Spleen (tissue), 11 donors: ENCODE measurements around the gene TSSK3. TPM values are rescaled to one million over a fixed set of nuclear protein-coding genes. Genes with fewer than 3 reads are reported as not detected.

Experiments used
- DNase-seq: peaks from one replicate; pipeline ENCODE4 v3.0.0-alpha.2; 2020
- H3K27ac ChIP-seq, 8 donors: fragments of 200-600 bp; sonication (generic) in 7 of 8; 1 replicate in 4 of 8; 2 replicates in 4 of 8; pipeline versions ENCODE4 v1.5.0 to v1.8.0; 2016 to 2021; ENCODE audit warnings: inconsistent platforms in 4 of 8, mild to moderate bottlenecking in 4 of 8, moderate library complexity in 1 of 8
- H3K27me3 ChIP-seq, 7 donors: fragments of 200-600 bp; sonication (generic) in 6 of 7; replicated peaks in 1 of 7; 1 replicate in 4 of 7; 2 replicates in 3 of 7; pipeline versions ENCODE4 v1.5.0 to v1.8.0; 2016 to 2021; ENCODE audit warnings: inconsistent platforms in 3 of 7, mild to moderate bottlenecking in 1 of 7
- H3K36me3 ChIP-seq, 6 donors: fragments of 200-600 bp; sonication (generic) in 5 of 6; 1 replicate in 4 of 6; 2 replicates in 2 of 6; pipeline versions ENCODE4 v1.5.0 to v1.8.0; 2016 to 2021; ENCODE audit warnings: inconsistent platforms in 2 of 6
- H3K4me1 ChIP-seq, 6 donors: fragments of 200-600 bp; sonication (generic) in 5 of 6; 1 replicate in 3 of 6; 2 replicates in 3 of 6; pipeline versions ENCODE4 v1.5.0 to v1.8.0; 2016 to 2021; ENCODE audit warnings: inconsistent platforms in 3 of 6
- H3K4me3 ChIP-seq, 8 donors: fragments of 200-600 bp; sonication (generic) in 7 of 8; 1 replicate in 4 of 8; 2 replicates in 4 of 8; pipeline versions ENCODE4 v1.5.0 to v1.8.0; 2016 to 2021; ENCODE audit warnings: inconsistent platforms in 4 of 8, mild to moderate bottlenecking in 4 of 8, moderate library complexity in 2 of 8
- H3K9me3 ChIP-seq, 8 donors: fragments of 200-600 bp; sonication (generic) in 7 of 8; 1 replicate in 4 of 8; 2 replicates in 4 of 8; pipeline versions ENCODE4 v1.5.0 to v1.8.0; 2016 to 2021; ENCODE audit warnings: inconsistent platforms in 4 of 8
- POLR2A ChIP-seq, 3 donors: fragments of 450-650 bp; IDR thresholded peaks; one replicate each; pipeline ENCODE4 v1.5.1; 2017; ENCODE audit warnings: antibody characterized with exemption in 3 of 3, mild to moderate bottlenecking in 1 of 3
- POLR2AphosphoS5 ChIP-seq, 3 donors: sonication (generic); formaldehyde crosslinking; IDR thresholded peaks; one replicate each; pipeline ENCODE4 v1.5.1; 2017; ENCODE audit warnings: antibody characterized with exemption in 3 of 3
- WGBS, 5 donors: extraction: QIAGEN DNeasy Blood & Tissue Kit in 3 of 5; methylation state at CpG; one replicate each; pipeline versions ENCODE4 v1.1.5 to v1.1.7; 2013 to 2018; 5-methylcytosine and 5-hydroxymethylcytosine counted together
- intact Hi-C: fragments of 100-400 bp; cut with DNase I; formaldehyde crosslinking; loops from one replicate; pipeline ENCODE4 v1.15.0; 2023; ENCODE audit warnings: low total_unique reads
- polyA plus RNA-seq, 3 donors: library from polyadenylated mRNA; stranded (reverse); fragments of 200-250 nt; gene quantifications; one replicate each; pipeline ENCODE4 v1.2.1, GENCODE V29; 2013
- total RNA-seq, 7 donors: library from RNA; depleted of rRNA in 3 of 7; stranded (reverse); fragments of >200 nt in 3 of 7; fragmentation: NEBNext Ultra II Directional in 4 of 7; extraction: Animal tissue kit (Norgen Biotek cat#: 25700) in 4 of 7; gene quantifications; one replicate each; pipeline versions ENCODE4 v1.1.0 to v1.2.1, GENCODE V29; 2016 to 2021
- TF ChIP-seq, protein P1 (sequence below), 11 experiments: fragments of 200-600 bp in 7 of 11; fragments of 450-650 bp in 4 of 11; sonication (generic) in 4 of 11; IDR thresholded peaks in 8 of 11; conservative IDR thresholded peaks in 3 of 11; 1 replicate in 7 of 11; 2 replicates in 4 of 11; pipeline versions ENCODE4 v1.4.0 to v1.8.0; 2016 to 2021; ENCODE audit warnings: antibody characterized with exemption in 11 of 11, inconsistent platforms in 4 of 11, mild to moderate bottlenecking in 1 of 11
- donor health status: healthy with polysubstance abuse.
- donor health status: DM: no; HTN: no; CAD: no; lungs with moderate emphysema.
- donor health status: DM: no; HTN: no; CAD: no.
- donor health status: Bipolar disorder and iron deficiency.
- donor health status: healthy.
- donor health status: DM: no; HTN: no; CAD: no.
- donor health status: DM: yes; HTN: yes; CAD: no.

TSSK3 gene
- total and polyA plus RNA-seq, 10 donors = 0.15 to 6.6 (median 2.6) TPM

DNA sequence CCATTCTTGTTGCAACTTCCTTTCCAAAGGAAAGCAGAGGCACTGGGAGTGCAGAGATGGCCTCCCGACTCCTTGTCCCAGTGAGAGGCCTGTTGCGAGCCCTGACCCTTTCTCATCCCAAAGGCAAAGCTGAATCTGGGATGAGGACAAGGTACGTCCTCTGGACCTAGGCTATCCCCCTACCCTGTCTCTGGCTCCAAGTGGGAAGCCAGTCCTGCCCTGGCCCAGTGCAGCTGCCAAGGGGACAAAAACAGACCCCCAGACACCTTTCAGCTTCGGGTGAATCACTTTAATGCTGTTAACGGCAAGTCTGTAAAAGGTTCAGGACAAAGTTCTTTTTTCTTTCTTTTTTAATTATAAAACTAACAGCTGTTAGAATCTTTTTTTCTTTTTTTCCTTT is 2.5 kb downstream of the TSSK3 start:
- Histone ChIP-seq H3K36me3 (peaks cover 5 to 82% (median 55%) of the 10 kb centered on the region in 6 donors), H3K9me3 (no peaks in the 10 kb centered on the region), H3K27ac (no peak overlapping the region), H3K4me1 (peaks cover 8 to 32% (median 24%) of the 10 kb centered on the region in 6 donors), H3K27me3 (peaks cover 0 to 17% (median 0%) of the 10 kb centered on the region in 7 donors), H3K4me3 (no peak overlapping the region)
- intact Hi-C loops = no loop called here
- peak; percentile 21 for DNase-seq
- TF ChIP-seq, protein P1, sequence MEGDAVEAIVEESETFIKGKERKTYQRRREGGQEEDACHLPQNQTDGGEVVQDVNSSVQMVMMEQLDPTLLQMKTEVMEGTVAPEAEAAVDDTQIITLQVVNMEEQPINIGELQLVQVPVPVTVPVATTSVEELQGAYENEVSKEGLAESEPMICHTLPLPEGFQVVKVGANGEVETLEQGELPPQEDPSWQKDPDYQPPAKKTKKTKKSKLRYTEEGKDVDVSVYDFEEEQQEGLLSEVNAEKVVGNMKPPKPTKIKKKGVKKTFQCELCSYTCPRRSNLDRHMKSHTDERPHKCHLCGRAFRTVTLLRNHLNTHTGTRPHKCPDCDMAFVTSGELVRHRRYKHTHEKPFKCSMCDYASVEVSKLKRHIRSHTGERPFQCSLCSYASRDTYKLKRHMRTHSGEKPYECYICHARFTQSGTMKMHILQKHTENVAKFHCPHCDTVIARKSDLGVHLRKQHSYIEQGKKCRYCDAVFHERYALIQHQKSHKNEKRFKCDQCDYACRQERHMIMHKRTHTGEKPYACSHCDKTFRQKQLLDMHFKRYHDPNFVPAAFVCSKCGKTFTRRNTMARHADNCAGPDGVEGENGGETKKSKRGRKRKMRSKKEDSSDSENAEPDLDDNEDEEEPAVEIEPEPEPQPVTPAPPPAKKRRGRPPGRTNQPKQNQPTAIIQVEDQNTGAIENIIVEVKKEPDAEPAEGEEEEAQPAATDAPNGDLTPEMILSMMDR (IDR thresholded peaks at IDR 0.05 in 8 of 11, conservative IDR thresholded peaks at IDR 0.05 in 3 of 11) = no peak
- no peak for TF ChIP-seq POLR2A (IDR thresholded peaks at IDR 0.05)
- TF ChIP-seq POLR2AphosphoS5 (IDR thresholded peaks at IDR 0.05) = no peak
- WGBS, 5 donors = 91 to 96% (median 94%) methylated on average over 5 of the region's 5 CpGs

DNA sequence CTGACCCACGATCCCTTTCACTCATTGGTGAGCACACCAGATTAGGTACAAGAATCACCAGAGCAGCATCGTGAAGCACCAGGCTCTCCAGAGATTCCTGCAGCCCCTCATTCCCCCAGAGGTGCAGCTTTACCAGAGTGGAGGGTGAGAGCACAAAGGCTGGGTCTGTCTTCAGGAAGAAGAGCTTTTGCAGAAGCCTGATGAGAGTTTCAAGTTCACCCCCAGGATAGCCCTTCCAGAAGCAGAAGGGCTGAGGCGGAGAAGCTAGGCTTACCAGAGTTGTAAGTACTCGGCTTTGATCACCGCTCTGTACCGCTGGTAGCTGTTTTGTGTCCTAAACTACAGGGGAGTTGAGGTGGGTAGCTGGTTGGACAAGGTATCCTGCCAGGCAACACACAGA is 3.1 kb downstream of the TSSK3 start:
- Histone ChIP-seq H3K9me3 (no peaks in the 10 kb centered on the region), H3K4me1 (peaks cover 8 to 26% (median 18%) of the 10 kb centered on the region in 6 donors), H3K27me3 (peaks cover 0 to 17% (median 0%) of the 10 kb centered on the region in 7 donors), H3K27ac (no peak overlapping the region), H3K4me3 (no peak overlapping the region), H3K36me3 (peaks cover 5 to 88% (median 57%) of the 10 kb centered on the region in 6 donors)
- no peak for DNase-seq
- no peak for TF ChIP-seq POLR2A (IDR thresholded peaks at IDR 0.05)
- TF ChIP-seq, protein P1 (IDR thresholded peaks at IDR 0.05 in 8 of 11, conservative IDR thresholded peaks at IDR 0.05 in 3 of 11) = no peak
- TF ChIP-seq POLR2AphosphoS5 (IDR thresholded peaks at IDR 0.05) = no peak
- intact Hi-C loops = no loop called here
- 81 to 90% (median 85%) methylated on average over 6 of the region's 6 CpGs for WGBS, 5 donors

DNA sequence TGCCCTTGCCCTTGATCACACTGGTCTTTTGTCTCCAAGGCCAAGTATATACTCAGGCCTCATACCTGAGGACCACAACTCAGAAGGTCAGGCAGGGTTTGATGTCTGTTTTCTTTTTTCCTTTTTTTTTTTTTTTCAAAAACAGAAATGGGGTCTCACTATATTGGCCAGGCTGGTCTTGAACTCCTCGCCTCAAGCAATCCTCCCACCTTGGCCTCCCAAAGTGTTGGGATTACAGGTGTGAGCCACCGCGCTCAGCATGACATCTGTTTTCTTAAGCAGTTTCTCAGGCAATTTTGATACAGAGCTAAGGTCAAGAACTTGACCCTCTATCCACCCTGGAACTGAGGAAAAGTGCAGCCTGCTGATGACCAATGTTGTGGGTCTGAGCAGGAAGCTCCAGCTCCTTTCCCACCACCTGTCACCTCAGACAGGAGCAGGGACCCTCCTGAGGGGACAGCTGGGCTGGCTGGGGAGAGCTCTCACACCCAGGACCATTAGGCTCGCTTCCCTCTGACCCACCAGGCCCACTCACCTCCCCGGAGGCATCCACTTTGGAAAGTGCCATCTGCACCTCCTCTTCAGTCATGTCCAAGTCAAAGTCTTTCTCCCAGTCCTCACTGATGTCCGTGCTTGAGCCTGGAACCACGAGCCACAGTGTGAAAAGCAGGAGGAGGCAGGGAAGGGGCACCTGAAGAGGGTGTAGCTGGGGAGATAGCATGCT is 5.7 kb downstream of the TSSK3 start:
- H3K4me1 ChIP-seq = peaks cover 3 to 16% (median 14%) of the 10 kb centered on the region in 6 donors
- no peak for DNase-seq
- TF ChIP-seq POLR2AphosphoS5 (IDR thresholded peaks at IDR 0.05) = no peak
- TF ChIP-seq, protein P1 (IDR thresholded peaks at IDR 0.05 in 8 of 11, conservative IDR thresholded peaks at IDR 0.05 in 3 of 11) = no peak
- no peak for TF ChIP-seq POLR2A (IDR thresholded peaks at IDR 0.05)
- peaks cover 5 to 100% (median 73%) of the 10 kb centered on the region in 6 donors for H3K36me3 ChIP-seq
- no peaks in the 10 kb centered on the region for H3K9me3 ChIP-seq
- H3K27me3 ChIP-seq = no peaks in the 10 kb centered on the region
- intact Hi-C loops = no loop called here
- no peak overlapping the region for H3K27ac ChIP-seq
- 96 to 98% (median 96%) methylated on average over 7 of the region's 7 CpGs for WGBS, 5 donors
- H3K4me3 ChIP-seq = no peak overlapping the region

DNA sequence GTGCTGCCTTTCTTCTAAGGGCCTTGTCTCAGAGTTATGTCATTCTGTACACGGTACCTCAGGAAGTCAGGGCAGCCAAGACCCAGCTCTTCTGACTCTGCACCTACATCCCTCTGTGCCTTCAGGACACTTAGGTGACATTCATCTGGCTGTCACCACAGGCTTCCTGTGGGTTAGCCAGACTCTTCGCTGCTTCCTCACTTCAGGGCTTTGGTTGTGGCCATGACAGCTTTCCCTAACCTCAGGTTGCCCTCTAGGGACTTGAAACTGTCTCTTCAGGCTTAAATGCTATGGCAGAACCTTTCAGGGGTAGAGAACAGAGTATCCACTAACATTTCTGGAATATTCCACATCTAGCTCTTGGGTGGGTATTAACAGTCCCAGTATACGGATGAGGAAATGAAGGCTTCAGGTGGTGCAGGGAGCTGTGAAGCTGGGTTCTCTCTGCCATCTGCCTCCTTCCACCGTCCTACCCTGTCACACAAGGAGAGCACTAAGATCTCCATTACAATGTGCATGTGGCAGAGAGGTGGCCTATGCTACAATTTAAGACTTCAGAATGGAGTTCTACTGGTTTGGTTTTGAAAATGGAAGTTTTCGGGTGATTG is 9.9 kb downstream of the TSSK3 start:
- peaks cover 3 to 26% (median 16%) of the 10 kb centered on the region in 6 donors for H3K4me1 ChIP-seq
- H3K9me3 ChIP-seq = no peaks in the 10 kb centered on the region
- 45 to 61% (median 56%) methylated on average over 5 of the region's 5 CpGs for WGBS, 5 donors
- H3K27ac ChIP-seq = peak overlapping the region in 1 of 8 donors; percentile 21
- intact Hi-C loops = no loop called here
- no peak for DNase-seq
- TF ChIP-seq POLR2AphosphoS5 (IDR thresholded peaks at IDR 0.05) (peak in 2 of 3 donors; percentile 33 to 68), POLR2A (IDR thresholded peaks at IDR 0.05) (no peak)
- TF ChIP-seq, protein P1 (IDR thresholded peaks at IDR 0.05 in 8 of 11, conservative IDR thresholded peaks at IDR 0.05 in 3 of 11) = peak in 9 of 11 experiments; percentile 8 to 55 (median 30)
- H3K27me3 ChIP-seq = no peaks in the 10 kb centered on the region
- H3K4me3 ChIP-seq = no peak overlapping the region
- H3K36me3 ChIP-seq = peaks cover 7 to 100% (median 82%) of the 10 kb centered on the region in 6 donors
